Panc1 (cell line): Measurements from ENCODE around the gene POLR3A. TPM values are rescaled to one million over a fixed set of nuclear protein-coding genes. Genes with fewer than 3 reads are reported as not detected.
A peak's percentile ranks its signal among the peaks of the same experiment; 100 is the strongest.

ENCODE experiments used
- ATAC-seq: fragments of 200-7000 bp; cut with Tn5 transposase; 2 replicates; pipeline ENCODE4 v1.9.1; 2020; ENCODE audit warnings: mild to moderate bottlenecking, moderate library complexity
- BruUV-seq: library from RNA; stranded (reverse); fragments of 400-500 nt; replicated peaks from 2 replicates; lab custom pipeline; 2021; lab: Mats Ljungman, UMichigan
- CTCF ChIA-PET: fragments of 300-600 bp; sonication (Branson Sonifier 250); formaldehyde crosslinking; loops from one replicate; lab custom pipeline; 2022; ENCODE audit warnings: antibody characterized with exemption; lab: Charles Lee
- POLR2A ChIA-PET: fragments of 300-600 bp; sonication (Branson Sonifier 250); formaldehyde crosslinking; loops from one replicate; lab custom pipeline; 2022; ENCODE audit warnings: antibody characterized with exemption; lab: Charles Lee
- DNase-seq: peaks from one replicate; pipeline ENCODE4 v3.0.0-alpha.2; 2010; ENCODE audit warnings: low read depth, low spot score
- H3K27ac ChIP-seq: 2 replicates; pipeline ENCODE4 v1.5.1; 2011; ENCODE audit warnings: mild to moderate bottlenecking, low read length, inconsistent platforms
- H3K27me3 ChIP-seq: fragments of 200-500 bp; sonication (Bioruptor generic); 2 replicates; pipeline ENCODE4 v1.6.0; 2014; ENCODE audit warnings: low read length, inconsistent platforms; ENCODE audit not compliant: control insufficient read depth, insufficient read depth
- H3K36me3 ChIP-seq: fragments of 200-500 bp; sonication (Bioruptor generic); 2 replicates; pipeline ENCODE4 v1.5.1; 2014; ENCODE audit warnings: inconsistent platforms, mild to moderate bottlenecking, low read length, moderate library complexity; ENCODE audit not compliant: control insufficient read depth, insufficient read depth
- H3K4me1 ChIP-seq: 2 replicates; pipeline ENCODE4 v1.5.1; 2011; ENCODE audit warnings: inconsistent platforms, mild to moderate bottlenecking, low read length, moderate library complexity; ENCODE audit not compliant: control insufficient read depth, insufficient read depth
- H3K4me3 ChIP-seq, 2 experiments: 2 replicates each; pipeline ENCODE4 v1.5.1; 2011 to 2012; ENCODE audit warnings: low read depth in 2 of 2, low read length in 2 of 2, mild to moderate bottlenecking in 2 of 2, inconsistent platforms in 1 of 2, moderate library complexity in 1 of 2
- H3K9me3 ChIP-seq: fragments of 200-500 bp; sonication (Bioruptor generic); 2 replicates; pipeline ENCODE4 v1.5.1; 2014; ENCODE audit warnings: low read depth, mild to moderate bottlenecking, inconsistent platforms, low read length, moderate library complexity; ENCODE audit not compliant: control insufficient read depth, insufficient read depth
- POLR2AphosphoS5 ChIP-seq: IDR thresholded peaks from 2 replicates; pipeline ENCODE4 v1.6.1; 2012; ENCODE audit warnings: mild to moderate bottlenecking, low read depth, low read length, moderate library complexity
- SIN3A ChIP-seq: IDR thresholded peaks from 2 replicates; pipeline ENCODE4 v1.6.1; 2012; ENCODE audit warnings: low read depth, mild to moderate bottlenecking, low read length, moderate library complexity, borderline replicate concordance; ENCODE audit not compliant: insufficient read depth
- TCF7L2 ChIP-seq: IDR thresholded peaks from 2 replicates; pipeline ENCODE4 v1.6.1; 2011; ENCODE audit warnings: mild to moderate bottlenecking, low read depth, low read length, inconsistent platforms
- in situ Hi-C: cut with HindIII; loops from 2 replicates; pipeline ENCODE4 v1.10.0; 2016; ENCODE audit warnings: low sequenced_read_pairs, low pct_unique_long_range_greater_than_20kb
- intact Hi-C: fragments of 100-400 bp; cut with micrococcal nuclease; formaldehyde crosslinking; loops from one replicate; pipeline ENCODE4 v1.10.0; 2022; ENCODE audit not compliant: unreplicated experiment
- total RNA-seq: library from RNA; stranded (reverse); gene quantifications from one replicate; pipeline ENCODE4 v1.2.1, GENCODE V29; 2021; ENCODE audit not compliant: unreplicated experiment
- TF ChIP-seq, protein P1 (sequence below): fragments of 450-650 bp; IDR thresholded peaks from 2 replicates; pipeline ENCODE4 v1.5.1; 2017; ENCODE audit warnings: mild to moderate bottlenecking
- TF ChIP-seq, protein P2 (sequence below), 2 experiments: IDR thresholded peaks; 2 replicates each; pipeline ENCODE4 v1.6.1; 2011 to 2012; ENCODE audit warnings: low read depth in 2 of 2, control low read depth in 1 of 2, low read length in 1 of 2, mild to moderate bottlenecking in 1 of 2, moderate library complexity in 1 of 2; ENCODE audit not compliant: insufficient read depth in 1 of 2

Gene POLR3A
- total RNA-seq, 1 experiment from 2014 or later, result 26.3 TPM

DNA sequence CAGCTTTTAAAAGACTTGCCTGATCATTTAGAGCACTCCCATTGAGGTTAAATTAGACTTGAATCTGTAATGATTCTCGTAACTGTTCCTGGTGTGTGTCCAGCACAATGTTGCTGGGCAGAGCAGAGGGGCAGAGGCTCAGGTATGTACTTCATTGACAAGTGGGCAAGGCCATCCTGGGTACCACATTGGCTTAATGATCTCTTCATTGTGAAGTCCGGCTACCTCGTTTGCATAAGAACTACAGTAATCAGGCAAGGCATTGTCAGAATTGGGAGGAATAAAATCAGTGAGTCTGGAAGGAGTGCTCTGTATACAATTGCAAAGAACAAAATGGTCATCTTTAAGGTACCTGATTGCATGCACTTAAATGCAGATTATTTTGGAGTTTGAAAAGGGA is 10.4 kb upstream of the POLR3A start:
- TF ChIP-seq, protein P1, sequence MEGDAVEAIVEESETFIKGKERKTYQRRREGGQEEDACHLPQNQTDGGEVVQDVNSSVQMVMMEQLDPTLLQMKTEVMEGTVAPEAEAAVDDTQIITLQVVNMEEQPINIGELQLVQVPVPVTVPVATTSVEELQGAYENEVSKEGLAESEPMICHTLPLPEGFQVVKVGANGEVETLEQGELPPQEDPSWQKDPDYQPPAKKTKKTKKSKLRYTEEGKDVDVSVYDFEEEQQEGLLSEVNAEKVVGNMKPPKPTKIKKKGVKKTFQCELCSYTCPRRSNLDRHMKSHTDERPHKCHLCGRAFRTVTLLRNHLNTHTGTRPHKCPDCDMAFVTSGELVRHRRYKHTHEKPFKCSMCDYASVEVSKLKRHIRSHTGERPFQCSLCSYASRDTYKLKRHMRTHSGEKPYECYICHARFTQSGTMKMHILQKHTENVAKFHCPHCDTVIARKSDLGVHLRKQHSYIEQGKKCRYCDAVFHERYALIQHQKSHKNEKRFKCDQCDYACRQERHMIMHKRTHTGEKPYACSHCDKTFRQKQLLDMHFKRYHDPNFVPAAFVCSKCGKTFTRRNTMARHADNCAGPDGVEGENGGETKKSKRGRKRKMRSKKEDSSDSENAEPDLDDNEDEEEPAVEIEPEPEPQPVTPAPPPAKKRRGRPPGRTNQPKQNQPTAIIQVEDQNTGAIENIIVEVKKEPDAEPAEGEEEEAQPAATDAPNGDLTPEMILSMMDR, result no peak
- TF ChIP-seq TCF7L2, result no peak
- TF ChIP-seq, protein P2, sequence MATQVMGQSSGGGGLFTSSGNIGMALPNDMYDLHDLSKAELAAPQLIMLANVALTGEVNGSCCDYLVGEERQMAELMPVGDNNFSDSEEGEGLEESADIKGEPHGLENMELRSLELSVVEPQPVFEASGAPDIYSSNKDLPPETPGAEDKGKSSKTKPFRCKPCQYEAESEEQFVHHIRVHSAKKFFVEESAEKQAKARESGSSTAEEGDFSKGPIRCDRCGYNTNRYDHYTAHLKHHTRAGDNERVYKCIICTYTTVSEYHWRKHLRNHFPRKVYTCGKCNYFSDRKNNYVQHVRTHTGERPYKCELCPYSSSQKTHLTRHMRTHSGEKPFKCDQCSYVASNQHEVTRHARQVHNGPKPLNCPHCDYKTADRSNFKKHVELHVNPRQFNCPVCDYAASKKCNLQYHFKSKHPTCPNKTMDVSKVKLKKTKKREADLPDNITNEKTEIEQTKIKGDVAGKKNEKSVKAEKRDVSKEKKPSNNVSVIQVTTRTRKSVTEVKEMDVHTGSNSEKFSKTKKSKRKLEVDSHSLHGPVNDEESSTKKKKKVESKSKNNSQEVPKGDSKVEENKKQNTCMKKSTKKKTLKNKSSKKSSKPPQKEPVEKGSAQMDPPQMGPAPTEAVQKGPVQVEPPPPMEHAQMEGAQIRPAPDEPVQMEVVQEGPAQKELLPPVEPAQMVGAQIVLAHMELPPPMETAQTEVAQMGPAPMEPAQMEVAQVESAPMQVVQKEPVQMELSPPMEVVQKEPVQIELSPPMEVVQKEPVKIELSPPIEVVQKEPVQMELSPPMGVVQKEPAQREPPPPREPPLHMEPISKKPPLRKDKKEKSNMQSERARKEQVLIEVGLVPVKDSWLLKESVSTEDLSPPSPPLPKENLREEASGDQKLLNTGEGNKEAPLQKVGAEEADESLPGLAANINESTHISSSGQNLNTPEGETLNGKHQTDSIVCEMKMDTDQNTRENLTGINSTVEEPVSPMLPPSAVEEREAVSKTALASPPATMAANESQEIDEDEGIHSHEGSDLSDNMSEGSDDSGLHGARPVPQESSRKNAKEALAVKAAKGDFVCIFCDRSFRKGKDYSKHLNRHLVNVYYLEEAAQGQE (IDR thresholded peaks at IDR 0.05; ENCODE audit: insufficient read depth in 1 of 2, low read depth in 2 of 2, low read length in 1 of 2), result no peak
- in situ Hi-C loops (no loop called here), intact Hi-C loops (no loop called here)
- H3K27me3 ChIP-seq, result no peaks in the 10 kb centered on the region
- ATAC-seq, result no peak
- no peak for DNase-seq
- ChIA-PET CTCF (no interaction called here), POLR2A (no interaction called here)
- BruUV-seq, result TSS peak; percentile 0
- H3K4me3 ChIP-seq, result no peak overlapping the region
- no peaks in the 10 kb centered on the region for H3K9me3 ChIP-seq
- peaks cover 67% of the 10 kb centered on the region for H3K4me1 ChIP-seq
- H3K36me3 ChIP-seq, result peaks cover 70% of the 10 kb centered on the region
- H3K27ac ChIP-seq, result no peak overlapping the region

DNA sequence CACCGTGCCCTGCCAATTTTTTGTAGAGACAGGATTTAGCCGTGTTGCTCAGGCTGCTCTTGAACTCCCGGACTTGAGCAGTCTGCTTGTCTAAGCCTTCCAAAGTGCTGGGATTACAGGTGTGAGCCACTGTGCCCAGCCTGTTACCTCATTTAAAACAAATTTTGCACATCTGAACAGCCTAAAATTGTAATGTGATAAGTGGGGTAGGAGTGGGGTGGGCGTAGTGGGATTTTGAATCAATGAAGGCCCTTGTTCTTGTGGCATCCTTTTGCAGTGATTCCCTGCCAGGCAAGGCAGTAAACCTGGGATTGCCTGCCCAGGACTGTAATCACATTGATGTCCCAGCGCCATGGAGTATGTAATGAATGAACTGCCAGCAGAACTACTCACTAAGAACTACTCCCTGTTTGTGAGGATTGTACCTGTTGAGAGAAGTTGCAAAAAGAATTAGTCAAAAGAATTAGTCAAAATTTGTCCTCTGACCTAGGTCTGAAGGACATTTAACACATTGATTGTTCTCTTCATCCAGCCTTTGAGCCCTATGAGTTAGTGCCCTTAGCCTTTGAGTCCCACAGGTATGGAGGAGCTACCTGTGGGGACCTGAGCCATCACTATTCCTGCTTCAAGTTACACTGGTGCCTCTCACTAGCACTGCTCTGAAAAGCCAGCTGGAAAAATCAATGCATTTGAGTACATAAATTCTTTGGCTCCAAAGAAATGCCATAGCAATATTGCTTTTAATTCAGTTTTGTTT is 9.7 kb upstream of the POLR3A start:
- H3K9me3 ChIP-seq, result no peaks in the 10 kb centered on the region
- intact Hi-C loops, result no loop called here
- TF ChIP-seq TCF7L2 (no peak), SIN3A (no peak), POLR2AphosphoS5 (no peak)
- TF ChIP-seq, protein P1, result no peak
- TF ChIP-seq, protein P2 (IDR thresholded peaks at IDR 0.05; ENCODE audit: insufficient read depth in 1 of 2, low read depth in 2 of 2, low read length in 1 of 2), result no peak
- peaks cover 61% of the 10 kb centered on the region for H3K4me1 ChIP-seq
- no peaks in the 10 kb centered on the region for H3K27me3 ChIP-seq
- POLR2A ChIA-PET, result interaction anchor here (0.6 to 0.7 kb wide), 2 partner anchors 1158 to 1277 kb away, joined by 3 to 4 read pairs; no protein-coding TSS in a partner anchor
- no peak for ATAC-seq
- DNase-seq, result no peak
- CTCF ChIA-PET, result no interaction called here
- no TSS peak for BruUV-seq
- in situ Hi-C loops, result no loop called here
- H3K4me3 ChIP-seq, result no peak overlapping the region
- H3K27ac ChIP-seq, result no peak overlapping the region
- H3K36me3 ChIP-seq, result peaks cover 75% of the 10 kb centered on the region
